Measurements from ENCODE around the gene IZUMO4. TPM values are rescaled to one million over a fixed set of nuclear protein-coding genes. Genes with fewer than 3 reads are reported as not detected.

Gene IZUMO4
- total and polyA plus RNA-seq, 11 donors = 1.7 to 6.2 (median 2.6) TPM; not detected in 1

GRCh38 chr19:2135474-2136402 is 39.0 kb downstream of the IZUMO4 start:
- TF ChIP-seq CTCF (IDR thresholded peaks at IDR 0.05) = no peak
- no peak for TF ChIP-seq POLR2A (IDR thresholded peaks at IDR 0.05)
- WGBS, 4 donors = 89 to 95% (median 93%) methylated on average over 37 to 50 of the region's 50 CpGs
- DNase-seq (no peak), ATAC-seq (peak in 1 of 4 donors; percentile 2)
- Histone ChIP-seq H3K36me3 (peaks cover 0 to 85% (median 65%) of the 10 kb centered on the region in 9 donors), H3K27me3 (no peaks in the 10 kb centered on the region), H3K9me3 (no peaks in the 10 kb centered on the region), H3K4me1 (peaks cover 0 to 17% (median 5%) of the 10 kb centered on the region in 12 donors), H3K4me3 (no peak overlapping the region), H3K27ac (no peak overlapping the region)
- intact Hi-C loops (cut with DNase I) = no loop called here

- no peak overlapping the region for H3K27ac ChIP-seq
- H3K36me3 ChIP-seq = peaks cover 0 to 80% (median 61%) of the 10 kb centered on the region in 9 donors
- WGBS, 4 donors = 89 to 94% (median 93%) methylated on average over 22 to 23 of the region's 23 CpGs
- TF ChIP-seq POLR2A (IDR thresholded peaks at IDR 0.05) (no peak), CTCF (IDR thresholded peaks at IDR 0.05) (no peak)
- intact Hi-C loops (cut with DNase I) = no loop called here
- no peak overlapping the region for H3K4me3 ChIP-seq
- DNase-seq (no peak), ATAC-seq (no peak)
- no peaks in the 10 kb centered on the region for H3K9me3 ChIP-seq
- peaks cover 0 to 17% (median 5%) of the 10 kb centered on the region in 12 donors for H3K4me1 ChIP-seq
- no peaks in the 10 kb centered on the region for H3K27me3 ChIP-seq
Measured at GRCh38 chr19:2136796-2137195, 40.1 kb downstream of the IZUMO4 start.

GRCh38 chr19:2138061-2138728 is 41.5 kb downstream of the IZUMO4 start:
- H3K27me3 ChIP-seq = no peaks in the 10 kb centered on the region
- WGBS, 4 donors = 61 to 85% (median 74%) methylated on average over 20 to 23 of the region's 23 CpGs
- intact Hi-C loops (cut with DNase I) = no loop called here
- no peaks in the 10 kb centered on the region for H3K9me3 ChIP-seq
- H3K4me3 ChIP-seq = no peak overlapping the region
- DNase-seq (peak in 1 of 5 donors; percentile 70), ATAC-seq (peak; percentile 53 to 79 (median 76))
- H3K27ac ChIP-seq = peak overlapping the region in 2 of 12 donors; percentile 53 to 64
- H3K36me3 ChIP-seq = peaks cover 0 to 72% (median 48%) of the 10 kb centered on the region in 9 donors
- TF ChIP-seq CTCF (IDR thresholded peaks at IDR 0.05) = peak in 1 of 12 donors; percentile 5
- TF ChIP-seq POLR2A (IDR thresholded peaks at IDR 0.05) = no peak
- peaks cover 0 to 16% (median 5%) of the 10 kb centered on the region in 12 donors for H3K4me1 ChIP-seq

Measured in heart left ventricle (tissue), 16 donors.